ENCODE data around the gene ANAPC4. TPM values are rescaled to one million over a fixed set of nuclear protein-coding genes. Genes with fewer than 3 reads are reported as not detected.
"Not testable (repeated sequence)": the region's sequence is repeated elsewhere in the genome, so short reads cannot be mapped to it uniquely, and the experiment has no call there.

Gene ANAPC4, protein sequence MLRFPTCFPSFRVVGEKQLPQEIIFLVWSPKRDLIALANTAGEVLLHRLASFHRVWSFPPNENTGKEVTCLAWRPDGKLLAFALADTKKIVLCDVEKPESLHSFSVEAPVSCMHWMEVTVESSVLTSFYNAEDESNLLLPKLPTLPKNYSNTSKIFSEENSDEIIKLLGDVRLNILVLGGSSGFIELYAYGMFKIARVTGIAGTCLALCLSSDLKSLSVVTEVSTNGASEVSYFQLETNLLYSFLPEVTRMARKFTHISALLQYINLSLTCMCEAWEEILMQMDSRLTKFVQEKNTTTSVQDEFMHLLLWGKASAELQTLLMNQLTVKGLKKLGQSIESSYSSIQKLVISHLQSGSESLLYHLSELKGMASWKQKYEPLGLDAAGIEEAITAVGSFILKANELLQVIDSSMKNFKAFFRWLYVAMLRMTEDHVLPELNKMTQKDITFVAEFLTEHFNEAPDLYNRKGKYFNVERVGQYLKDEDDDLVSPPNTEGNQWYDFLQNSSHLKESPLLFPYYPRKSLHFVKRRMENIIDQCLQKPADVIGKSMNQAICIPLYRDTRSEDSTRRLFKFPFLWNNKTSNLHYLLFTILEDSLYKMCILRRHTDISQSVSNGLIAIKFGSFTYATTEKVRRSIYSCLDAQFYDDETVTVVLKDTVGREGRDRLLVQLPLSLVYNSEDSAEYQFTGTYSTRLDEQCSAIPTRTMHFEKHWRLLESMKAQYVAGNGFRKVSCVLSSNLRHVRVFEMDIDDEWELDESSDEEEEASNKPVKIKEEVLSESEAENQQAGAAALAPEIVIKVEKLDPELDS
- polyA plus RNA-seq (ENCODE audit: insufficient read length in 4 of 4): 10 to 100 TPM; 31.7 to 52.9 (median 41.3) TPM

DNA sequence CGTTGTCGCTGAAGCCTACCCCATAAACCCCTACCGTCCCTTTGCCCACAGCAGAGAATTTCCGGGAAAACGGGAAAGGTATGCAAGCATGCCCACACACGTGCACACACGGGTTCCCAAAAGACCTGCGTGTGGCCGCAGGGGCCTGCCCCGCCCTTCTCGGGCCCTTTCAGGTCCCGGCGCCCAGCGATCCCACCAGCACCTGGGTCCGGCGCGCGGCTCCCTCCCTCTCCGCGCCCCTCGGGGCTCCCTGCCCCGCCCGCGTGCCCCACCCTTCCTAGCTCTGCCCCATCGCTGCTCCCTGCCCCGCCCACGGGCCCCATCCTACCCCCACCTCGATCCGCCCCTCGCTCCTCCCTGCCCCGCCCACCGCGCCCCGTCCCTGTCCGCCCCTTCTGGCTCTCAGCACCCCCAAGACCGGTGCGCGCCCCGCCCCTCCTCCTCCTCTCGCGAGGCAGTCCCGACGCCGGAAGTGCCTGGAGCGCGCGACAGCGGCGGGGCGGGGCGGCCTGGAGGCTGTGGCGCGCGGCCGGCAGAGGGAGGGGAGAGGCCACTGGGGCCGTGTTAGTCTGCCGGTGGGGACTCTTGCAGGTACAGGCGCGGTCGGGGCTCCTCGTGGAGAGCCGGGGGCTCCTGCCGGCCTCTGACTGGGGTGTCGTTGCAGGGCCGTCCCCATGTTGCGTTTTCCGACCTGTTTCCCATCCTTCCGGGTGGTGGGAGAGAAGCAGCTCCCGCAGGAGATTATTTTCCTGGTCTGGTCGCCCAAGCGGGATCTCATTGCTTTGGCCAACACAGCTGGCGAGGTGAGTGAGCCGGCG is at the start of gene ANAPC4:
ANAPC4 (plus strand) TSS at position 510 of the 818 bp plus-strand sequence; CDS start at position 675, 165 bp downstream.
- DNase-seq (ENCODE audit: low read depth in 4 of 4, low spot score in 3 of 4): peak; percentile 70 to 79 (median 76)

DNA sequence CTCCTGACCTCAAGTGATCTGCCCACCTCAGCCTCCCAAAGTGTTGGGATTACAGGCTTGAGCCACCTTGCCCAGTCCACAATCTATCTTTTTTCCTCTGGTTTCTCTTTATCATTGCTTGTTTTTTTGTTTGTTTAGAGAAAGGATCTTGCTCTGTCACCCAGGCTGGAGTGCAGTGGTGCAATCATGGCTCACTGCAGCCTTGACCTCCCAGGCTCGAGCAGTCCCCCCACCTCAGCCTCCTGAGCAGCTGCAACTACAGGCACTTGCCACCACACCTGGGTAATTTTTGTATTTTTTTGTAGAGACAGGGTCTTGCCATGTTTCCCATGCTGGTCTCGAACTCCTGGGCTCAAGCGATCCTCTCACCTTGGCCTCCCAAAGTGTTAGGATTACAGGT is 48.6 kb upstream of the ANAPC4 start:
- DNase-seq (ENCODE audit: low read depth in 4 of 4, low spot score in 3 of 4): not testable (repeated sequence)

DNA sequence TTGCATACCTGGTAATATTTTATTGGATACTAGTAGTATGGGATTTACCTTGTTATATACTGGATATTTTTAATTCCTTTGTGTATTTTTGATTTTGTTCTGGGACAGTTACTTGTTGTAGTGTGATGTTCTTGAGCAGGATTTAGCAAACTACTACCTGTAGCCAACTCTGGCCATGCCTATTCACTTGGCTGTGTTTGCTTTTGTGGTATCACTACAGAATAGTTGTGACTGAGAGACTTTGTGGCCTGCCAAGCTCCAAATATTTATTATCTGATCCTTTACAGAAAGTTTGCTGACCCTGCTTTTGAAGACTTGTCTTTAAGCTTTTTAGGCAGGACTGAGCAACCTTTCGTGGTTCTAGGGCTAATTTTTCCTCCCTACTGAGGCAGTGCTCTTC is 46.7 kb upstream of the ANAPC4 start:
- no peak for DNase-seq (ENCODE audit: low read depth in 4 of 4, low spot score in 3 of 4)

DNA sequence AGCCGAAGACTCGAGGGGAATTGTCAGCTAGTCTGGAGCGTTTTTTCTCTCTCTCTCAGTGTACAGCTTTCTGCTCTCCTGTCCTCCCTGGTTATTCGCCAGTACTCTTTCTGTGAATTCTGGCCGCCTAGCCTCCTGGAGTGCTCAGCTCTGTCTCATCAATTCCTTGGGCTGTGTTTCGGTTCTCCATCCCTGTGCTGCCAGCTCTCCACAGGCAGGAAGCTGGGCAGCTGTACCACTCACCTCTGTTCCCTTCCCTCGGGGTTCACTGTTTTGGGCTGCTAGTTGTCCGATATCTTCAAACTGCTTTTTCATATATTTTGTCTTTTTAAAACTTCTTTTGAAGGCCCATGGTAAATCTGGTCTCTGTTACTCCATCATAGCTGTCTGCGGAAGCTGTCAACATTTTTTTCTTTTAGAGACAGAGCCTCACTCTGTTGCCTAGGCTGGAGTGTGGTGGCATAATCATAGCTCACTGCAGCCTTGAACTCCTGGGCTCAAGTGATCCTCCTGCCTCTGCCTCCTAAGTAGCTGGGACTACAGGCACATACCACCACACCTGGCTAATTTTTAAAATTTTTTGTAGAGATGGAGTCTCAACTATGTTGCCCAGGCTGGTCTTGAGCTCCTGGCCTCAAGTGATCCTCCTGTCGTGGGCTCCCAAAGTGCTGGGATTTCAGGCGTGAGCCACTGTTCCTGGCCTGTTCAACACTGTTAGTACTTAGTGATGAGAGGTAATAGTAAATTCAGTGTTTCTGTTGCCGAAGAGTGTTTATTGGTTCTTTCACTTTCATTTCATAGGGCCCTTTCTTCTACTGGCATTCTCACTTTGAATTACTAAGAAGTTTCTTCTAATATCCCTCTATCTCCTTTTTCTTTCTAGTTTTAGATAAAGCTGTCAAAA is 45.9 kb upstream of the ANAPC4 start:
- DNase-seq (ENCODE audit: low read depth in 4 of 4, low spot score in 3 of 4): no peak

DNA sequence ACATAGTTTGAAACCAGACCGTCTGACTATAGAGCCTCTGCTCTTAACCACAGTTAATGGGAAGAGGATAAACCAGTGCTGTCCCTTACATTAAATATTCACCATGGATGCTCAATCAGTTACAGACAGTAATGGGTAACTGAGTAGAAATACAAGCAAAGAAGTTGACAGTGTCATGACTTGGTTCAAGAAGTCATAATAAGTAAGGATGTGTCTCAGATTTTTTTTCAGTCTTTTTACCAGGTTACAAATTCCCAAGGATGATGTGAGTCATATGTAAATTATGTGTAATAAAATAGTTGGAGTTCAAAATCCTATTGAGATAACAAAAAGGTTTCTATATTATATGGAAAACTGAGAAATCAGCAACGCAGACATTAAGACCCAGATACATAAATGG is 33.4 kb upstream of the ANAPC4 start:
- peak in 1 of 4 donors; percentile 13 for DNase-seq (ENCODE audit: low read depth in 4 of 4, low spot score in 3 of 4)

DNA sequence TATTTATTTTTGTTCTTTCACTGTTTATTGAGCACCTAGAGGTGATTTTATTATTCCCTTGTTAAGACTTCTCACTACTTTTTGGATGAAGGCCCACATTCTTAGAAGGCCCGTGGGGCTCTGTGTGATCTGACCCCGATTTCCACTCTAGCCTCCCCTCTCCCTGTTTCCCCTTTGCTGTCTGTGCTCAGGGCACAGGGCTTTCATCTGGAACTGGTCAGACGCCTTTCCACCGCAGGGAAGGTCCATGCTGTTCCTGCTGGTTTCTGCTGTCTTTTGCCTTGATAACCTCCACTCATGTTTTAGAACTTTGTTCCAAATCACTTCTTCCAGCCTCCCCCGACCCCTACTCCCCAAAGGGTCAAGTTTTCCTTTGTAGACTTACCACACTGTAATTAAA is 31.3 kb upstream of the ANAPC4 start:
- DNase-seq (ENCODE audit: low read depth in 4 of 4, low spot score in 3 of 4): peak in 1 of 4 donors; percentile 10

DNA sequence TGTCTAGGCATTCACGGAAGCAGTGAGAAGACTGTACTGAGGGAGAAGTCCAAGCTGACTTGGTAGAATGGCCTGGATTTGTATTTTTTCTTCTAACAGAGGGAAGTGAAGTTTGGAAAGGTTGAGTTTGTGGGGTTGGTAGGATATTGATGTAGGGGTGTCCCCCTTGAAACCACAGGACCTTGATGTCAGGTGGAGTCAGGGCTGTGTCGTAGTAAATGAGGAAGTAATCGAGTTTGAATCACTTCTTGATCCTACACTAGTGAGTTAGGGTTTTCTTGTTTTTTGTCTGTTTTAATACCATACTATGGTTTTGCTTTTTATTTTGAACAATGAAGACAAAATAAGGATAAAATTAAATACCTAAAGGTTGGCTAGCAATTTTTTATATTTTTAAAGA is 30.1 kb upstream of the ANAPC4 start:
- DNase-seq (ENCODE audit: low read depth in 4 of 4, low spot score in 3 of 4): no peak

DNA sequence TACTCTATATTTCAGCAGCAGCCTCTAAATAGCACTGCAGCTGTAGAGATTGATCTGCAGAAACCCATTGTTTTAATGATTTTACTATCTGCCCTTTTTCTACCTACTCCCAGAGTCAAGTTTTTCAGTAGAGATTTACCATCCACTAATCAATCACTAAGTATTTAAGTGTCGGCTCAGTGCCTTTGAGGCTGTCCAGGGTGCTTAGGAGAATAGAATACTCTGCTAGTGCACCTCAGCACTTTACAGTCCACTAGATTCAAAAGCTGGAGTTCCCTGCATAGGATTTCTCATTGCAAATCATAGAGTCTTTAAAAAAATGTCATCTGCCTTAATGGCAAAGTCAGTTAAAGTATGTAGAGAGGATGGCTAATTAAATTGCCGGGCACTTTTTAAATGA is 29.6 kb upstream of the ANAPC4 start:
- DNase-seq (ENCODE audit: low read depth in 4 of 4, low spot score in 3 of 4): no peak

DNA sequence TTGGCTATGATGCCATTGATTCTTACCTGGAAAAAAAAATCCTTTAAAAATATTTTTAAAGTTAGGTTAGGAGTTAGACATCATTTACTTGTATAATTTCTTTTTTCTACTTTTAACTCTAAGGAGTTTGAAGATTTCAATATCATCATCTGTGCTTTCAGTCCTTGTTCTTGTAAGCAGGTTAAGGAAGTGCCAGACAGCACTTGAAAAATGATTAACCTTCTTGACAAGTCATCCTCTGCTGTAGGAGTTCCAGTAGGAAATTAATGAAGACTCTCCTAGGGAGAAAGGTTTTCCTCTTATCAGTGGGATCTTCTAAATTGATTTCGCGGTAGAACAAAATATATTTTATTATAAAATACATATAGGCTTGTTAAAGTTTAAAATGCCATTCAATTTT is 29.1 kb upstream of the ANAPC4 start:
- no peak for DNase-seq (ENCODE audit: low read depth in 4 of 4, low spot score in 3 of 4)

DNA sequence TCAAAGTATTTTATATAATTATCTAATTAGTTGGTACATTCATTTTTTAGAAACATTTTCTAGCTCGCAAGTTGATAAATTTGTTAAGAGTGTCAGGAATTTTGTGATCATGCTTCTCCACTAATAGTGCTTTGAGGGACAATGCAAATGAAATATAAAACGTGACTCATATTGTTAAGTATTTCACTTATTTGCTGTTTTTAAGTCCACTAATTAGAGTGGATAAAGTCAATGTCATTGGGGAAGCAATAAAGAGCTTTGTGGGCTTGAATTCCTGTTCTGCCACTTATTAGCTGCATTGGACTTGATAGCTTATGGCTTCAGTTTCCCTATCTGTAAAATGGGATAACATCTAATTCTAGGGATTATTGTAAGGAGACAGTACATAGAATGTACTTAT is 26.5 kb upstream of the ANAPC4 start:
- no peak for DNase-seq (ENCODE audit: low read depth in 4 of 4, low spot score in 3 of 4)

DNA sequence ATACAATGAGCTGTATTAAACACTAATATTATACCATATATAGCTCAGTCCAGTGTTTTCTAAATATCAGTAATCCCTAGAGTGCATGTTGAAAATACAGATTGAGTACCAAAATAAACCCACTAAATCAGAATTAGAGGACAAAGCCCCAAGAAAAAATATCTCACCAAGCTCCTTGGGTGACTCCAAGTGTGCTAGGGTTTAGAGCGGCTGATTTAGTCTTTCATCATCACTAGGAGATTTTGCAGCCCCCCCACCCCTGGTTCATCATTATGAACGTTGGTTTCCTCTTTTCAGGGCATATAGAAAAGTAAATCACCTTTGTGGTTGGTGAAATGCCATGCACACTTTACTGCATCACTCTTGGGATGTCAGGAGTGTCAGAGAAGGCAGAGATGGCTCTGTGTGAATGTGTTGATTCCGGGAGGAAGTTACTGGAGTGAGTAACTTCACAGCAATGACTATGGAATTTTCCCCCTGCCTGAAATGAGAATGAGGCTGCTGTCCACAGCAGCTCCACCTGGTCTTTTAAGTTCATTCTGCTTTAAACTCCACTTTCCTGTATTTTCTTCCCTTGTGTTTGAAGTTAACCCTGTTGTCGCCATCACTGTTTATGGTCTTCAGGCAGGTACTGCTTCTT is 25.2 kb upstream of the ANAPC4 start:
- DNase-seq (ENCODE audit: low read depth in 4 of 4, low spot score in 3 of 4): no peak

DNA sequence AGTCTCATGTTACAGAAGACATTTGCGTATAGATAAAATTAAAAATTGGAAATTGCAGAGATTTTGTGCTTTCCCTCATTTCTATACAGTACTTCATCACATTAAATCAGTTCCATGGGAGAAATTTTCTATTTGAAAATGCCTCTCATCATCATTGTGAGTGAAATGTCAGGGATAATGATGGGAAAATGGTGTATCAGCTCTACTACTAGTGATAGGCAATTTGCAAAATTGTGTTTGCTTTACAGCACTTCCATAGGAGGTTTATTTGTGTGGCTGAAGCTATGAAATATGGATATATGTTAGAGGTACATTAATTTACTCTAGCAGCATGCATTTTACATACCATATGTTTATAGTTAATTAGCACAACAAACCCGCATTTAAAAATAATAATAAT is 21.0 kb upstream of the ANAPC4 start:
- DNase-seq (ENCODE audit: low read depth in 4 of 4, low spot score in 3 of 4): no peak

DNA sequence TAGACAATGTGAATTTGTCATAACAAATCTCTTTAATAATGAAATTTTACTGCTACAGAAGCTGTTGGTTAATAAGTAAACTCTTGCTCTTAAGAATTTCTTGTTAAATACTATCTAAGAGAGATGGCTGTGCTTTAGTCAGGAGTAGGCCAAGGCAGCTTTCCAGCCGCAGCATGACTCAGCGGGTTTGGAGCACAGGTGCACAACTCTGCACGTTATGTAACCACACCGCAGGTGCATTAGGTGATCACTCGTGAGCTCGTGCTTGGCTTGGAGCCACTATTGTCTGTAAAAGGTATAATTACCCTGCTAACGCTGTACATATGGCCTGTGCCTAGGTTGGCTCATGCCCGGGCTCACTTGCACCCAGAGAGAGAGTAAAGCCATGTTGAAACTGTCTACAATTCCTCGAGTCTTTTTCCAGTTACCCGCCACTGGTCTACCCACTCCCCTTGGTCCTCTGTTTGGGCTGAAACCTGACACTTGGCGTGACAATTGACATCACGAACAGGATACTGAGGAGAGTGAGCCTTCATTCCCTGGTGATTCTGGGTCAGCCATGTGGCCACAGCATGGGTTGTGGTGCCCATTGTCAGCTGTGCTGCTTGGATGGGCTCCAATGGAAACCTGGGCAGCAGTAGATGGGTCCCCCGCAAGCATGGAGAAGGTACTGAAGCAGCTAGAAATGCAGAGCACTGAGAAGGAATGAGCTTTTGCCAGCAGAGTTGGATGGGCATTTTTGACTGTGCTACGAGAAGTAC is 18.4 kb upstream of the ANAPC4 start:
- DNase-seq (ENCODE audit: low read depth in 4 of 4, low spot score in 3 of 4): no peak

DNA sequence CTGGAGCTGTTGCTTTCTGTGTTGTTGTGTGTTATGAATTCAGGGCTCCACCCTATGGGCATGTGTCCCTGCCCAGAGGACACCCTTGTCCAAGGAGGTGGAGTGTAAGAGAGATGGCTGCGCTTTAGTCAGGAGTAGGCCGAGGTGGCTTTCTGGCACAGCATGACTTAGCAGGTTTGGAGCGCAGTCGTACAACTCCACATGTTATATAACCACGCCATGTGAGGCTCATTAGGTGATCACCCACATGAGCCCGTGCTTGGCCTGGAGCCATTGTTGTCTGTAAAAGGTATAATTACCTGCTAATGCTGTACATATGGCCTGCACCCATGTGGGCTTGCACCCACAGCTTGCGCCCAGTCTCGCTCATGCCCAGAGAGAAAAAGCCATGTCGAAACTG is 15.8 kb upstream of the ANAPC4 start:
- DNase-seq (ENCODE audit: low read depth in 4 of 4, low spot score in 3 of 4): no peak

DNA sequence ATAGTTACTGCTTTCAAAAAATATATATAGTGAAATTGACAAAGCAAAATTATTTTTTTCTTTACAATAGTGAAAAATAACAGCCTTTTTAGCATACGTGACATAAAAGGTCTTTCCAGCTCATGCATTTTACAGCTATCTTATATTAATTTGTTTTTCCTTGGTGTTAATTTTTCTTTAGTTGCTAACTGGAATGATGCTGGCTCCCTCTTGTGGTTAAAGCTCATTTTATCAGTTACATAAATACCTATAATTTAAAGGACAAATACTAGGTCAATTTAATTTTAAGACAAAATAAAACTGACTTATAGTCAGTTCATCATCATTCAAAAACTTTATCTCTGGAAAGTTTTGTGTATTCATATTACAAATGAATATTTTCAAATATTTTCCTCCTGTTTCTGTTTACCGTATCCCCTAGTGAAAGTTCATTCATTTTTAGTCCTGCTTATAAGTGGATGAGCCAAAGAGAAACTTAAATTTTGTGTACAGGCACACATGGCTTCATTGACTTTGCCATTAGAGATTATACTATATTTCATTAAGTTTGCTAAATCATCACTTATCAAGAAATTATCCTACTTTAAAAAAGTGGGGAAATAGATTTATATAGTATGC is 9.9 kb upstream of the ANAPC4 start:
- DNase-seq (ENCODE audit: low read depth in 4 of 4, low spot score in 3 of 4): peak in 1 of 4 donors; percentile 28

DNA sequence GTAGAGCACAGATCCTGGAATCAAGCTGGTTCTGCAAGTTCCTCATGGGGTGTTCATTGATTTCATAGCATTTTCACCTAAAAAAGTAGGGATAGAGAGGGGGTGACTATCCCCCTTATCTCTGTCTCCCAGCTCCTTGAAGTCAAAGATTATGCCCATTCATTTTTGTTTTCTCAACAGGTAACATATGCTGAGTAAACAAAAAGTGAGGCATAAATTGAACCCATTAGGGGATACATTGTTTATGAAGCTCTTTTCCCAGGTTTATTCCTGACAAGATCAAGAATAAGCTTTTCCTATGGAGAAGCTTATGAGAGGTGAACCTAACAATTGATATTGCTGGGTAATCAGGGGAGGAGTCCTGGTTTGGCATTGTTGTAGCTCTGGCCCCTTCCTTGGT is 9.2 kb upstream of the ANAPC4 start:
- DNase-seq (ENCODE audit: low read depth in 4 of 4, low spot score in 3 of 4): no peak

DNA sequence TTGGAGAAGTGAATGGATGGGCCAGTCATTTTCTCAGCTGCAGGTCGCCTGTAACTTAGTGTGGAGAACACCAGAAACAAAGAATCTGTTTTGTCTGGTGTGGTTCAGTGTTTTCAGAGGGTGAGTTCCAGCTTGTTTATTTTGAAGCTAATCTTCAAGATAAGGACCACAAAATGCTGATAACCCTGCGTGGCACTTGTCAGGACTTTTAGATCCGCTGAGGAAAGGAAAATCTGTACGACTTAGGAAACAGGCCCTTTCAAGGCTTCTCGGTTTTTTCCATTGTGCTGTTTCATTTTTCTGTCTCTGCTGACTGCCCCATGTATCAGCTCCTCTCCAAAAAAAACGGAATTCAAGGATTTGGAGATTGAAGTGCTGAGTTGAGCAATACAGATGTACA is 8.7 kb upstream of the ANAPC4 start:
- no peak for DNase-seq (ENCODE audit: low read depth in 4 of 4, low spot score in 3 of 4)

DNA sequence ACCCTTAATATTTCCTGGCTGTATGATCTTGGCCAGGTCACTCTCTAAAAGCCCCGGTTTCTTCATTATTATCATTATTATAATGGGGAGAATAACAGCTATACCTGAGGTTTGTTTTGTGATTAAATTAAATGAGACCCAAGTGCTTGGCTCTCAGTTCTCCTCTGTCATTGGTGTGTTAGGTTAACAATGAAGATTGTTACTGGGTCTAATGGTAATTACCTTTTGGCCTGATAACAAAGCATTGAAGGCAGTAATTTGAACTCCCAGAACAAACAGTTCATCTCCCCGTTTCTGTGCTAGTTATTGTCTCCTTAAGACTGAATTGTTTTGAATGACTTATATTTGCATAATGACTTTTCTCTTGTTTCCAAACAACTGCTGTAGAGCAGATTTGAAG is 6.8 kb upstream of the ANAPC4 start:
- no peak for DNase-seq (ENCODE audit: low read depth in 4 of 4, low spot score in 3 of 4)

All from right renal pelvis (tissue), 4 donors.